ENCODE measurements around the gene AUTS2. TPM values are rescaled to one million over a fixed set of nuclear protein-coding genes. Genes with fewer than 3 reads are reported as not detected.
"Not testable (repeated sequence)": the region's sequence is repeated elsewhere in the genome, so short reads cannot be mapped to it uniquely, and the experiment has no call there.

AUTS2 gene
- total RNA-seq, 2 experiments from 2014 or later: 16.9 to 17.7 TPM

GRCh38 chr7:70712942-70713341 is 1114.7 kb downstream of the AUTS2 start:
- H3K27me3 Mint-ChIP-seq: no peaks in the 10 kb centered on the region

GRCh38 chr7:70714506-70715038 is 1116.3 kb downstream of the AUTS2 start:
- peaks cover 9% of the 10 kb centered on the region for H3K9me3 Mint-ChIP-seq
- ChIA-PET CTCF (no interaction called here), POLR2A (interaction anchor here (0.7 kb wide), 1 partner anchor 1117 kb away, joined by 3 read pairs; no protein-coding TSS in a partner anchor)
- no peaks in the 10 kb centered on the region for H3K27me3 Mint-ChIP-seq
- no peak overlapping the region for H3K4me3 Mint-ChIP-seq
- H3K4me1 Mint-ChIP-seq: peaks cover 21% of the 10 kb centered on the region
- no peak for DNase-seq
- H3K36me3 Mint-ChIP-seq (ENCODE audit: low read depth): peaks cover 3% of the 10 kb centered on the region
- no peak overlapping the region for H3K27ac Mint-ChIP-seq

More at GRCh38 chr7:70712942-70713341, 1114.7 kb downstream of the AUTS2 start:
- CTCF ChIA-PET: no interaction called here
- Mint-ChIP-seq H3K4me3 (no peak overlapping the region), H3K36me3 (ENCODE audit: low read depth) (peaks cover 3% of the 10 kb centered on the region), H3K4me1 (peaks cover 18% of the 10 kb centered on the region), H3K9me3 (peaks cover 9% of the 10 kb centered on the region), H3K27ac (no peak overlapping the region)
- DNase-seq: no peak
- POLR2A ChIA-PET: no interaction called here

- peaks cover 3% of the 10 kb centered on the region for H3K36me3 Mint-ChIP-seq (ENCODE audit: low read depth)
- ChIA-PET POLR2A (no interaction called here), CTCF (interaction anchor here (0.8 to 1.8 kb wide), 3 partner anchors 23 to 57 kb away, joined by 3 to 8 read pairs (median 3); no protein-coding TSS in a partner anchor)
- no peaks in the 10 kb centered on the region for H3K27me3 Mint-ChIP-seq
- peaks cover 20% of the 10 kb centered on the region for H3K4me1 Mint-ChIP-seq
- no peak overlapping the region for H3K4me3 Mint-ChIP-seq
- H3K9me3 Mint-ChIP-seq: peaks cover 9% of the 10 kb centered on the region
- no peak for DNase-seq
- no peak overlapping the region for H3K27ac Mint-ChIP-seq
These were observed 1119.5 kb downstream of the AUTS2 start for GRCh38 chr7:70717553-70718329.

- Mint-ChIP-seq H3K4me3 (no peak overlapping the region), H3K27ac (no peak overlapping the region), H3K27me3 (no peaks in the 10 kb centered on the region), H3K4me1 (peaks cover 20% of the 10 kb centered on the region), H3K36me3 (ENCODE audit: low read depth) (peaks cover 3% of the 10 kb centered on the region), H3K9me3 (peaks cover 5% of the 10 kb centered on the region)
- ChIA-PET POLR2A (no interaction called here), CTCF (no interaction called here)
- DNase-seq: no peak
These were observed 1120.8 kb downstream of the AUTS2 start for GRCh38 chr7:70719125-70719524.

- Mint-ChIP-seq H3K27ac (peak overlapping the region; percentile 27), H3K4me3 (no peak overlapping the region), H3K4me1 (peaks cover 18% of the 10 kb centered on the region), H3K27me3 (no peaks in the 10 kb centered on the region), H3K36me3 (ENCODE audit: low read depth) (no peaks in the 10 kb centered on the region), H3K9me3 (no peaks in the 10 kb centered on the region)
- ChIA-PET CTCF (no interaction called here), POLR2A (no interaction called here)
- DNase-seq: no peak
These were observed 1122.1 kb downstream of the AUTS2 start for GRCh38 chr7:70720191-70720873.

- POLR2A ChIA-PET: no interaction called here
- Mint-ChIP-seq H3K4me3 (no peak overlapping the region), H3K27me3 (no peaks in the 10 kb centered on the region), H3K36me3 (ENCODE audit: low read depth) (no peaks in the 10 kb centered on the region), H3K4me1 (peaks cover 17% of the 10 kb centered on the region), H3K27ac (no peak overlapping the region), H3K9me3 (no peaks in the 10 kb centered on the region)
- DNase-seq: no peak
- CTCF ChIA-PET: interaction anchor here (0.6 to 0.9 kb wide), 2 partner anchors 10 to 904 kb away, joined by 3 to 5 read pairs; no protein-coding TSS in a partner anchor
These were observed 1123.2 kb downstream of the AUTS2 start for GRCh38 chr7:70721500-70721899.

GRCh38 chr7:70723339-70723738 is 1125.1 kb downstream of the AUTS2 start:
- no peak for DNase-seq
- Mint-ChIP-seq H3K4me3 (no peak overlapping the region), H3K4me1 (peaks cover 4% of the 10 kb centered on the region), H3K36me3 (ENCODE audit: low read depth) (no peaks in the 10 kb centered on the region), H3K27ac (no peak overlapping the region), H3K27me3 (no peaks in the 10 kb centered on the region), H3K9me3 (no peaks in the 10 kb centered on the region)
- ChIA-PET POLR2A (no interaction called here), CTCF (interaction anchor here (0.8 to 1.9 kb wide), 2 partner anchors 51 to 53 kb away, joined by 3 to 4 read pairs; no protein-coding TSS in a partner anchor)

GRCh38 chr7:70725448-70725847 is 1127.2 kb downstream of the AUTS2 start:
- Mint-ChIP-seq H3K27ac (no peak overlapping the region), H3K9me3 (peaks cover 2% of the 10 kb centered on the region), H3K4me3 (no peak overlapping the region), H3K27me3 (no peaks in the 10 kb centered on the region), H3K4me1 (peaks cover 2% of the 10 kb centered on the region), H3K36me3 (ENCODE audit: low read depth) (no peaks in the 10 kb centered on the region)
- ChIA-PET CTCF (no interaction called here), POLR2A (no interaction called here)
- DNase-seq: no peak

- Mint-ChIP-seq H3K9me3 (peaks cover 2% of the 10 kb centered on the region), H3K36me3 (ENCODE audit: low read depth) (no peaks in the 10 kb centered on the region), H3K27me3 (no peaks in the 10 kb centered on the region), H3K27ac (no peak overlapping the region), H3K4me1 (peaks cover 2% of the 10 kb centered on the region), H3K4me3 (no peak overlapping the region)
- DNase-seq: no peak
- POLR2A ChIA-PET: no interaction called here
- CTCF ChIA-PET: no interaction called here
These were observed 1128.0 kb downstream of the AUTS2 start for GRCh38 chr7:70726294-70726693.

GRCh38 chr7:70726951-70727378 is 1128.7 kb downstream of the AUTS2 start:
- POLR2A ChIA-PET: no interaction called here
- H3K4me3 Mint-ChIP-seq: no peak overlapping the region
- H3K9me3 Mint-ChIP-seq: peaks cover 2% of the 10 kb centered on the region
- H3K4me1 Mint-ChIP-seq: peaks cover 2% of the 10 kb centered on the region
- no peaks in the 10 kb centered on the region for H3K36me3 Mint-ChIP-seq (ENCODE audit: low read depth)
- CTCF ChIA-PET: no interaction called here
- no peak overlapping the region for H3K27ac Mint-ChIP-seq
- H3K27me3 Mint-ChIP-seq: no peaks in the 10 kb centered on the region
- no peak for DNase-seq

- Mint-ChIP-seq H3K36me3 (ENCODE audit: low read depth) (peaks cover 2% of the 10 kb centered on the region), H3K27ac (no peak overlapping the region), H3K9me3 (peaks cover 2% of the 10 kb centered on the region), H3K4me1 (peaks cover 2% of the 10 kb centered on the region), H3K4me3 (no peak overlapping the region), H3K27me3 (no peaks in the 10 kb centered on the region)
- CTCF ChIA-PET: no interaction called here
- POLR2A ChIA-PET: no interaction called here
- no peak for DNase-seq
These were observed 1129.6 kb downstream of the AUTS2 start for GRCh38 chr7:70727861-70728260.

- no peak for DNase-seq
- Mint-ChIP-seq H3K4me3 (no peak overlapping the region), H3K27ac (no peak overlapping the region), H3K9me3 (peaks cover 2% of the 10 kb centered on the region), H3K4me1 (peaks cover 2% of the 10 kb centered on the region), H3K36me3 (ENCODE audit: low read depth) (peaks cover 2% of the 10 kb centered on the region), H3K27me3 (no peaks in the 10 kb centered on the region)
- ChIA-PET CTCF (no interaction called here), POLR2A (no interaction called here)
These were observed 1130.7 kb downstream of the AUTS2 start for GRCh38 chr7:70728872-70729552.

- H3K4me3 Mint-ChIP-seq; POLR2A ChIA-PET; DNase-seq; H3K4me1 Mint-ChIP-seq; H3K9me3 Mint-ChIP-seq; CTCF ChIA-PET; H3K27me3 Mint-ChIP-seq; H3K27ac Mint-ChIP-seq; H3K36me3 Mint-ChIP-seq (ENCODE audit: low read depth): not testable (repeated sequence)
These were observed 1131.4 kb downstream of the AUTS2 start for GRCh38 chr7:70729553-70730157.
